Measurements from ENCODE around the gene FRAS1.
"Not testable (repeated sequence)": the region's sequence is repeated elsewhere in the genome, so short reads cannot be mapped to it uniquely, and the experiment has no call there.

The FRAS1 gene

DNA sequence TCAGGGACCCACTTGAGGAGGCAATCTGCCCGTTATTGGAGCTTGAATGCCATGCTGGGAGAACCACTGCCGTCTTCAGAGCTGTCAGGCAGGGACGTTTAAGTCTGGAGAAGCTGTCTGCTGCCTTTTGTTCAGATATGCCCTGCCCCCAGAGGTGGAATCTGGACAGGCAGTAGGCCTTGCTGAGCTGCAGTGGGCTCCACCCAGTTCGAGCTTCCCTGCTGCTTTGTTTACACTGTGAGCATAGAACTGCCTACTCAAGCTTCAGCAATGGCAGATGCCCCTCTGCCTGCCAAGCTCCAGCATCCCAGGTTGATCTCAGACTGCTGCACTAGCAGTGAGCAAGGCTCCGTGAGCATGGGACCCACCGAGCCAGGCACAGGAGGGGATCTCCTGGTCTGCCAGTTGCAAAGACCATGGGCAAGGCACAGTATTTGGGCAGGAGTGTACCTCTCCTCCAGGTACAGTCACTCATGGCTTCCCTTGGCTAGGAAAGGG is 68.8 kb downstream of the FRAS1 start:
- DNase-seq = not testable (repeated sequence)

DNA sequence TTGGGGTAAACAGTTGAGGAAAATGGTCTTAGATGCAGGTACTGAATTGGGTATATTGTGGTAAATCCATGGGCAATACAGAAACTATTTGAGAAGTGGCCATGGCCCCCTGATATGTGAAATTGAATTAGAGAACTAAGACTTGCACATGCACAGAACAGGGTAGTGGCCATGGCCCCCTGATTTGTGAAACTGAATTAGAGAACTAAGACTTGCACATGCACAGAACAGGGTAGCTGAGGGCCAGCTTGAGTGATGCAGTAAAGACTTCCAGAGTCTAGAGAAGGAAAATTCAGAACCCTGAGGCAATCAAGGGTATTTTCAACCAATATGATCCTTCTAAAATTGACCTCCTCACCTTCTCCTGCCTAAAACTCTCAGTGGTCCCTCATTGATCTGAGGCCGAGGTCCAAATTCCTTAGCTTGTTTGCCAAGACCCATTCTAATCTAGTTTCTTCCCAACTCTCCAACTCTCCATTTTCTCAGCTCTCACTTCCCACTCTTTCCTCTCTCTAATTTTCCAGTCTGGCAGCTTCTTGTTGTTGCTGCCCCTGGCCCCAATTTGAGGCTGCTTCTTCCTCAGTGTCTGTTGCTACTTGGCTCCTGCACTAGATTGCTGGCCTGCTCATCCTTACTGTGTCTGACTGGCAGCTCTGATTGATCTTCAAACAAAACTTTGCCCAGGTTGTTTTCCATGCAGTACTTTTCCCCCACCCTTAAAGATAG is 72.4 kb downstream of the FRAS1 start:
- no peak for DNase-seq

DNA sequence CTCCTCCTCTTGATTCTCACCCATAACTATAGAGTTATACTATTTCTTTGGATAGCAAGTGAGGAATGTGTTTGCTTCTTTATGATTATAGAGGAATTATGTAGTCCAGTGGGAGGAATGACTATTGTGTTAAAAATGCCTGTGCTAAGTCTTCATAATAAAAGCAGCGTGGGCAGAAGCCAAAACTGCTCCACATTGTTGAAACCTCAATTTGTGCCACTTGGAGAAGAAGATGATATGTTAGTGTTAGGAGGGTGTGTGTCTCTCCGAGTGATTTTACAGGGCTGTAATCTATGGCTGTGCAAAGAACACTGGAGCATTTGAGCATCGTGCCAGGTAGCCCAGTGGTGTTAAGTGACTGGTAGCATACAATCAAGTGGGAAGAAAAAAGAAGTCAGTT is 74.3 kb downstream of the FRAS1 start:
- DNase-seq = no peak

DNA sequence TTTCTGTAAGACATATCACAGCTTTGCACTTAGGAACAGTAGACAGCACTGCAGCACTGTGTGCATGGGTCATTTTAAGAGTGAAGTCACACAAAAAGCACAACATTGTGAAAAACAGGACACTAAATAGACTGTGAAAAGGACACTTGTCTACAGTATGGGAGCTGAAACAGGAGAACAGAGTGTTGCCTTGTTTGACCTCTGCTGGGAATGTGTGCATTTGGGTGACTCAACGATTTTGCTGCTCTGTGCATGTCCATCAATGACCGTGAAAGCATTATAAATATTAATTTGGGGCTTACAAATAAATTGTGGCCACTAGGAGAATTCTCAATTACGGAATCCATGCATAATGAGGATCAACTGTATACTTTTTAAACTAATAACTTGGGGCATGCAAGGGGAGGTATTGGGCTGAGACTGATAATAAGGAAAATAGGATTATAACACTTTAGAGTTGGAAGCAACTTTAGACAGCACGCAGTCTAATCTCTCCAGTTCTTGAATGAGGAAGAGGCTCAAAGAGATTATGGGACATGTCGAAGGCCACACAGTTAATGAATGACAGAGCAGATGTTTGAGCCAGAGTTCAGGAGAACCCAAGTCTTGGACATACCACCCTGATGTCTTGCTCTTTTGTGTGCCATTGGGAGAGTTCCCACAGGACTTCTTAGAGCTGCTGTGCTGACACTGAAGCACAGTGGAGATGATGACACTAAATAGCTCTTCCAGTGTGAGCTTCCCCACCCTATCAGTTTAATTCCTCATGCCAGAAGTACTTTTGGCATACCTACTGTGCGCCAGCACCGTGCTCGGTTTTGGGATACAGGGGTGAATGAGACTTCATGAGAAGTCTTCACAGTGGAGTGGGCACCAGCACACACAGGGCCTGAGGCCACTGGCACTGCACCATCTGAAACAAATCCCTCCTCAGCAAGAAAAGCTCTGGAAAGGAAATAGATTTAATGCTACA is 79.3 kb downstream of the FRAS1 start:
- no peak for DNase-seq

DNA sequence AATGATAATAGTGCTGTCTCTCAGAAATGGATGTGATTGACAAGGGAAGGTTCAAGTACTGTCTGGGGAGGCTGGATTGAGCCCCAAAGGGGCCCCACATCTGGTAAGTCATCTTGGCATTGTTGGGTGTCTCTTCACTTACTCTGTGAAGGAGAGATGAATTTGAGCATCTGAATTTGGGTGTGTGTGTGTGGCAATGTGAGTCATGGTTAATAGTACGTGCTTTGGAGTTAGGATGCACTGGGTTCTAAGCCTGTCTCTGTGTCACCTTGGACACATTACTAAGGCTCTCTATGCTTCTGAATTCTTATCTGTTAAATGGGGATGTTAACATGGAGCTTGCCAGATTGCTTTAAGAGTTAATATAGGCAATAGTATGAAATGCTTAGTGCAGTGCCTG is 80.4 kb downstream of the FRAS1 start:
- no peak for DNase-seq

DNA sequence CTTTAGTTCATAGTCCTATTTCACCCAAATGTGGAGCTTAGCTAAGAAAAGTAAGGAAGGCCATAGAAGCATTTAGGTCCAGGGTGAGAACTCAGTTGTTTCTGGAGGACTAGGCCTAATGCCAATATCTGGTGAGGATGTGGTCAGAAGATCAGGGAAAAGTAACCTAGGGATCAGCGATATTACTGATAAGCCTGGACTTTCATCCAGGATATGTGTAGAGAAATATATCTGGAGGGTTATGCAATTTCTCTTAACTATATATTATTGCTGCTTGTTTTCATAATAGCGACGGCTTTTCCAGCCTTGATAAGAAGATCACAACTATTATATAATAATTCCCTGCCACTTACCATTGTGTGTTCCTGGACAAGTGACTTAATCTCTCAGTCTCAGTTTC is 81.1 kb downstream of the FRAS1 start:
- no peak for DNase-seq

DNA sequence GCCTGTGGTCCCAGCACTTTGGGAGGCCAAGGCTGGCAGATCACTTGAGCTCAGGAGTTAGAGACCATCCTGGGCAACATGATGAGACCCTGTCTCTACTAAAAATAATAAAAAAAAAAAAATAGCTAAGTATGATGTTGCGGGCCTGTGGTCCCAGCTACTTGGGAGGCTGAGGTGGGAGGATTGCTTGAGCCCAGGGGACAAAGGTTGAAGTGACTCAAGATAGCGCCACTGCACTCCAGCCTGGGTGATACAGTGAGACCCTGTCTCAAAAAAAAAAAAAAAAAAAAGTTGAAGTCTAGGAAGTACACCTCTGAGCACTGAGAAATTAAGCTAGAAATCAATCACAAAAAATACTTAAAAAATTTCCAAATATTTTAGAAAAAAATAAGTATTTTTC is 86.5 kb downstream of the FRAS1 start:
- no peak for DNase-seq

DNA sequence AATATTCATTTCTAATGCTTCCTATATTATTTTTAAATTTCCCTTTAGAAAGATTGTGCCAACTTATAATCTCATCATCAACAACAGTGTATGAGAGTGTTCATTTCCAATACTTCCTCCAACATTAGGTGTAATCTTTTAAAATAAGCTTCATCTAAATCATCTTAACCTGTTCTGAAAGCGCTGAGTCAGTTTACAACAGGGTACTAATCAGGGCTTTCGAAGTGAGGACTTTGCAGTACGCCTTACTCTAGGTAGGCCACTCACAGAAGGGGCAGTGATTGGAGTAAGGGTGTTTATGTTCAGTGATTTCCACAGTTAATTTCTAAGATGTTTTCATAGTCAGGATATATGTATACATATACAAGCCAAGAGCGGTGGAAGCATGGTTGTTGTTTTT is 87.9 kb downstream of the FRAS1 start:
- no peak for DNase-seq

DNA sequence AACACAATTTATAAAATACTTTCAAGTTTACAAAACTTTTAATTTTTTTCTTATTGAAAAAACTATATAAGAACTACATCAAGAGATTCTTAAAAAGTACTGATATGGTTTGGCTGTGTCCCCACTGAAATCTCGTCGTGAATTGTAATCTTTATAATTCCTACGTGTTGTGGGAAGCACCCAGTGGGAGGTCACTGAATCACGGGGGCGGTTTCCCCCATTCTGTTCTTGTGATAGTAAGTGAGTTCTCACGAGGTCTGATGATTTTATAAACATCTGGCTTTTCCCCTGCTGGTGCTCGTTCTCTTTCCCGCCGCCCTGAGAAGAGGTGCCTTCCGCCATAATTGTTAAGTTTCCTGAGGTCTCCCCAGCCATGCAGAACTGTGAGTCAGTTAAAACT is 88.5 kb downstream of the FRAS1 start:
- DNase-seq = no peak

DNA sequence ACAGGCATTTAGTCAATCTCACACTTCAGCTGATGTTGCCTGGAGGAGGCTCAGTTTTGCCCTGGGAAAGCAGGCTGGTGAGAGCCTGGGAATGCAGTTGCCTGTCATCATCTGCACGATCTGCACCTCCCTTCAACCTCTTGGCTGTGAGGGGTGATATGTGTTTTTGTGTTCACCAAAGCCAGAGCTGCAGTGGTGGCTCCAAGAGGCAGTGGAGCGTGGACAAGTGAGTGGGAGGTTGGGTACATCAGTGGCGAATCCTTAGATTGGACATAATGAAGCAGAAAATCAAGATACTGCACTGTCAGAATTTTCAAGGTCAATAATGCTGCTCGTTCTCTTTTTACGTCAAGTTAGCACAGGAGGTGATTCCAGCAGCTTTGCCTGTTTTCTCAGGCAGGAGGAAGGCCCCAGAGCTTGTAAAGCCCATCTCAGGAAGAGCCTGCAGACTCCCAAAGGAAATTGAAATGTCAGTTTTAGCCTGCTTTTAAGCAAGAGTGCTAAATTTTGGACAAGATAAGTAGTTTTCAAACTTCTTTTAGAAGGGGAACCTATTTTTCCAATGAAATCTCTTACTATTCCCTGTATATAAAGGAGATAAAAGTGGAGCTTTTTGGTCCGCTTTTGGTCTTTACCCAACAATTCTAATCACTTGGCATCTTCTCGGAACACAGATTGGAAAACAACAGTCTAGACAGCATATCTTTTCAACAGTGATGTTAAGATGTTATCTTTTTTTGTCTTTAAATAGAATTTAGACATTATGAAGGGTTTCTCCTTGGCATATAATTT is 92.8 kb downstream of the FRAS1 start:
- DNase-seq = no peak

DNA sequence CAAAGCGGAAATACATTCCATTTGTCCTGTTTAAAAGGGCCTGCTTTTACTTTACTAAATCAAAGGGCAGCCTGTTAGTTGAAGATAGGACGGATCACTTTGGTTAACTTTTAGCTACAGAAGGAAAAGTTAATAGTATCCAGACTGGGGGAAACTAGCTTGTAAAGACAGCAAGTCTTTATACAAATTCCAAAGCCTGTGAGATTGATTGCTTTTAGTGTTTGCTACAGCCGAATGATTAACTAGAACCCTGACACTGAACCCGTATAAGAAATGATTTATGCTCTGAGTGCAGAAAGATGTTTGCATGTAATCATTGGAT is 93.4 kb downstream of the FRAS1 start:
- DNase-seq = no peak

DNA sequence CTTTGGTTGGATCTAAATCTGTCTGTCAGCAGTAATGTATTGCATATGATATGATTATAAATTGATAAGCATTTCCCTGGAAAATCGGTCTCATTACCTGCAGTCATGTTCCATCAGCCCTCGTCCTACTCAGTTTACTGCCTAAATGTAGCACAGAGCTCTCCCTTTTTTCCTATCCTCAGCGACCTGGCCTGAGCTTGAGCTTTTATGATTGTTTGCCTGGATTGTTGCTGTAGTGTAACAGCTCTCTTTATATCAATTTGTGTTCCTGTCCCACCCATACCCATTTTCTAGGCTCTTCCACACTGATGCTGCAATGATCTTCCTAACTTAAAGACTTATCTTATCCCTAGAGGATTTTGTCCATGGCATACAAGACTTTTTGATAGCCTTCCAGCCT is 95.7 kb downstream of the FRAS1 start:
- no peak for DNase-seq

DNA sequence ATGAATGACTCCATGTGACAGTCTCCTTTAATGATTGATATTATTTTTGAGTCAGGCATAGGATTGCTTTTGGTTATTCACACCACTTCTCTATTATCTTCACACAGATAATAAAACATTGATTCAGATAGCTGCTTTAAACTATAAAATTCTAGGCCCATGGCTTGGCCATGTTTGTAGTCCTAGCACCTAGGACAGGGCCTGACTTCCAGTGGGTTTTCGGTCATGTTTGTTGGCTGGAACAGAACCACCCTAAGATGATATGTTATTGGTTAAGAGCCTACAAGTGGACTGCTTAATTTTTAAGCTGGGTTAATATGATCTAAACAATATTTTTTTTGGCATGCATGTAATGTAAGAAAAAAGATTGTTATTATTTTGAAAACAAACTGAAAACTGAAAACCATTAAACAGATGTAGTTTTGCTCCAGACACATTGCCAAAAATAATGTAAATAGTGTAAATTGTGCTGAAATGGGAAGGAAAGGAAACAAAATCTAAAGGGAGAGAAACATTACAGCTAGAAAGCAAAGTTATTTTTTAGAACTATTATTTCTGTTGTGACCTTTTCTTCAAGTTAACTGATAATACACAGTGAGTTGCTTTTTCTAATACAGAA is 98.0 kb downstream of the FRAS1 start:
- no peak for DNase-seq

DNA sequence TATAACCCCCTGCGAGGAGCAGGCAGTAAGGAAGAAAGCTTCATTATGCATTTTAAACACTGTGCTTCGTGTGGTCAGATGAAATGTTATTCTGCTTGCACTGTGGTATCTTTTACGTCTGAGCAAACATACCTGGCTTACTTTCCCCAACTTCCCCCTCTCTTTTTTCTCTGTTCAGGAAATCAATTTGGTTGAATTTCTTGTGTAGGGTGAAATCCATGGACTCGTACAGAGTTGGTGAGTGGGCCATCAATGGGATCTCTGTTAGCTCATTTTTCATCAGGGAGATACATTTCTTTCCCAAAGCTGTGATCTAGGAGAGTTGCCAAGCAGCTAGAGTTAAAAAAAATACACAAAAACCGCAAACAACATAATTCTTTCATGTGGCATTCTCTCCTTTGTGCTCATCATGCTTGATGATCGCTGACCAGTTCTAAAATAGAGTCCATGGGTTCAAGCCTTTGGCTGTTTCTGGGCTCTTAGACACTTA is 98.5 kb downstream of the FRAS1 start:
- DNase-seq = no peak

DNA sequence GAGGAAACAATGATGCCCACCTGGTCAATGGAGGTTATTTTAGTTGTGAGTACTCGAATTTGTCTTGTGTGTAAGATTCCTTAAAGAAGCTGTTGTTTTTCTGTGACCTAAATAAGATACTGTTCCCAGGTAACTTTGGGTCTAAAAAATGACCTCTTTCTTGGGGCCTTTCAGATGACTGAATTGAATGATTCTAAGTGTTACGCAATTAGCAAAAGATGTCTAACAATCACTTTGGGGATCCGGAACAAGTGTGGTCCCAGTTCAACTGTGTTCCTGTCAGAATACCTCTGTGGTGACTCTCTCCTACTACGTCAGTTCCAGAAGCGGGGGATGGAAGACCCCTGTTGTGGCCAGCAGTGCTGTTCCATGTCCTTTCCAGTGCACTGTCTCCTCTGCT is 99.4 kb downstream of the FRAS1 start:
- no peak for DNase-seq

DNA sequence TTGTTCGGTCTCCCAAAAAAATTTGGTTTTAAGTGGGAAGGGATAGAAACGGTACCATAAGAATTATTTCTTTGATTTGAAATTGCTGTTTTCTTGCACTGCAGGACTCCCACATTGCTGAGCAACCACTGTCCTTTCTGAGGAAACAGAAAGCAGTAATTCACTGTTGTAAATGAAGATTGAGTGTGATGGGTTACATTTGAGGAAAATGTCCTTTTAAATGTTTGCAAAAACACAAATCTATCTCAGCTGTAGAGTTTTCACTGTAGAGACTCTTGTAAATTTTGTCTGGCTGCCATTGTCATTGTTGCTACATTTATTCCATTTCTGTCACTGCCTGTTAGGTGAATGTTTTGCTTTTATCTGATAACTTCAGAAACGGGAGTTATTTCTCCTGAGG is 105.2 kb downstream of the FRAS1 start:
- no peak for DNase-seq

DNA sequence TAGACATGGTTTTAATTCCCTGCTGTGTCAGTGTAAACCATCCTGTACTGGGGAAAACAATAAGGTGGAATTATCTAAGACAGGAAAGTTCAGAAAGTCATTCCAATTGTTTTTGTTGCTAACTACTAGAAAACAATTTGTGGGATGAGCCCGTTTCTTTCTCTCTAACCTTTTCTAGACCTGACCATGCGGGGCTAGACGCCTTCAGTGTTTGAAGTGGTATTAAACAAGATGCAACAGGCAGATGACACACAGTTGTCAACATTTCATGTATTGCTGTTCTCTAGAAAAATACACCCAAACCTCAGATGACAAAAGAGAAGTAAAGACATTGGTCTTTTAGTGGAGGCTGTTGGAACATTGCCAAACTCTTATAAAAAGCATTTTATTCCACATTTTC is 105.7 kb downstream of the FRAS1 start:
- DNase-seq = no peak

DNA sequence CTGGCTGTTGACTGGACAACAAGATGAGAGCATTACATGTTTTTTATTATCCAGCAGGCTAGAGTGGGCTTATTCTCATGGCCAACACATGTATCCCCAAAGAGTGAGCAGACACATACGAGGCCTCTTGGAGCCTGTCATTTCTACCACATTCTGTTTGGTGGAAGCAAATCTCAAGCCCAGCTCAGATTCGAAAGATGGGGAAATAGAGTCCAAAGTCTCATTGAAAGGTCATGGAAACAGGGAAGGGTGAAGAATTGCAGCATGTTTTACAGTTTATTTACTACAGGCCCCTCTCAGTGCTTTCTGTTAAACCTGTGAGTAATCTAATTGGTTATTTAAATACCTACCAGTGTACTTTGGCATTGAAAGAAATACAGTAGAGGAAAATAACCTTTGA is 108.6 kb downstream of the FRAS1 start:
- no peak for DNase-seq

DNA sequence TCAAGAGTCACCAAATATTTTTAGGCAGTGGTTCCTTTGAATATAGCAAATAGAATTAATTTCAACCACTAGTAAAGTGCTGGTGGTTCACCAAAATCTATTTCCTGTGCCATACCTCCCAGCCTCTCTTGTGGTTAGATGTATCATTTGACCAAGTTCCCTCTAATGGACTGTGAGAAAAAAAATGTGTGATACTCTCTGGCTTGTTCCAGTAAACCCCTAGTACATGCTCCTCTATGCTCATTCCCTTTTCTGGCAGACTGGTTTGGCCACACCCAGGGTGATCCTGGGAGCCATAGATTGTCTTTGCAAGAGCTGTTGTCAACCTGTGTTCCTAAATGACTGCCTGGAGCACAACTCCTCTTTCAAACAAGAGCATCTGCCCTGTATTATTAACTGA is 109.5 kb downstream of the FRAS1 start:
- DNase-seq = no peak

DNA sequence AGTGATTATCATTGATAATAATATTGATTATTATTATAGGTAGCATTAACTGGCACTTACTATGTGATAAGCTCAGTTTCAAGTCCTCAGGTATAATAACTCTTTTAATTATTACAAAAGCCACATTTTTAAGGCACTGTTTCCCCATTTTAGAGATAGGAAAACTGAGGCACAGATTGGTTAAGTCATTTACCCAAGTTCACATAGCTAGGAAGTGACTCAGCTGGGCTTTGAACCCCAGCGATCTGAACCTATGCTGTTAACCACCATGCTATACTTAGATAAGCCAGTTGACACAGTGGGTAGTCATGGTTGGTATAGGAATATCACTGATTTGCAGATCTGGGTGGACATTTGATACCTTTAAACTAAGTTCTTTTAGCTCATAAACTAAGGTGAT is 110.4 kb downstream of the FRAS1 start:
- no peak for DNase-seq

DNA sequence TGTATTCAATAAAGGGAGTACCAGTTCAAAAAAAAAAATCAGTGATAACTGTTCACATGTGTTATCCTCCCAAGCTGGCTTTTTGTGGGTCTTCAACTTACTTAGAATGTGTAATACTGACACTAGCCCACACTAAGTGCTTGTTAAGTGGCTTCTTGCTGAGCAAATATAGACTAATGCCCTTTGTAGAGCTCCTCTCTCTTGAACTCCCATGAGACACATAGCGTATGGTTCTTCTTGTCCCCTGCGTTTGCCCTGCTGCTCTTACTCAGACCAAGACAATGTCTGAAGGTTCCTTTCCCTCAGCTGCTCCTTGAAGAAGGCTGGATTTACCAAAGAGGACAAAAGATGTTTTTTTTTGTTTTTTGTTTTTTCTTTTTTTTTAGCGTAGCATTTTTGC is 110.9 kb downstream of the FRAS1 start:
- no peak for DNase-seq

DNA sequence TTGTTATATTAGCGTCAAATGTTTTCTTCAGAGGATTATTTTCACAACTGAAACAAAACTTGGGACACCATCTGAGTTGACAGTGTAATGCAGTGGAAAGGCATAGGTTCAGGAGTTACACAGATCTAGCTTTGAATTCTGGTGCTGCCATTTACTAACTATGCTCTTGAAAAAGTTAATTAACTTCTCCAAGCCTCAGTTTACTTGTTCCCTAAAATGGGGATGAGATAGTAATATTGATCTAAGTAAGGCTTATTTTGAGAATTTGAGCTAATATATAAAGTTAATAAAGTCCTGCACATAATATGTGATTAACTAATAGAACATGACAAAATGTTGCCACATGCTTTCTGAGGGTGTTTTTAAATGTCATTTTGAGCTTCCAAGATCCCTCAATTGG is 112.6 kb downstream of the FRAS1 start:
- DNase-seq = no peak

DNA sequence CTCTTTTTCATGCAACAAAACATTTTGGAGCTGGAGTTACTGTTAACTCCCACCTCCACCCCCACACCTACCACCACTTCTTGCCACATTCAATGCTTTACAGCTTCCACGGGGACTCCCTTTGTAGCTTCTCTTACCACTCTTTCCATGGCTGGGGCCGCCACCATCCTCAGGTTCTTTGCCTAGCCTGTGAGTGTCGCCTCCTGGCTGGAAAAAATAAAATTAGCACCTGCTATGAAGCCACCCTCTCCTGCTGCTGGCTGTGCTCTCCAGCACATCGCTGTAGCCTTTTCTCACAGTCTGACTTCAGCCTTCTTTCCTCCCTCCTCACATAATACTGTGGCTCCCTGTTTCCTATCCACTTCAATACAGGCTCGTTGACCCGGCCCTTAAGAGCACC is 114.4 kb downstream of the FRAS1 start:
- DNase-seq = no peak
